Measurements from ENCODE around the gene HERC2. TPM values are rescaled to one million over a fixed set of nuclear protein-coding genes. Genes with fewer than 3 reads are reported as not detected.

Gene HERC2
- polyA plus RNA-seq, 10 donors, result 28.3 to 43.5 (median 35.7) TPM

DNA sequence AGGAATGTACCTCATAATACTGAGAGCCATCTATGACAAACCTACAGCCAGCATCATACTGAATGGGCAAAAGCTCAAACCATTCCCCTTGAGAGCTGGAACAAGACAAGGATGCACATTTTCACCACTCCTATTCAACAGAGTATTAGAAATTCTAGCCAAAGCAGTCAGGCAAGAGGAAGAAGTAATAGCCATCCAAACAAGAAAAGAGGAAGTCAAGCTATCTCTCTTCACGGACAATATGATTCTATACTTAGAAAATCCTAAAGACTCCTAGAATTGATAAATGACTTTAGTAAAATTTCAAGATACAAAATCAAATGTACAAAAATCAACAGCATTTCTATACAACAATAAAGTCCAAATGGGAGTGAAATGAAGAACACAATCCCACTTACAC lies 253.0 kb downstream of the HERC2 start:
- no peak for DNase-seq

DNA sequence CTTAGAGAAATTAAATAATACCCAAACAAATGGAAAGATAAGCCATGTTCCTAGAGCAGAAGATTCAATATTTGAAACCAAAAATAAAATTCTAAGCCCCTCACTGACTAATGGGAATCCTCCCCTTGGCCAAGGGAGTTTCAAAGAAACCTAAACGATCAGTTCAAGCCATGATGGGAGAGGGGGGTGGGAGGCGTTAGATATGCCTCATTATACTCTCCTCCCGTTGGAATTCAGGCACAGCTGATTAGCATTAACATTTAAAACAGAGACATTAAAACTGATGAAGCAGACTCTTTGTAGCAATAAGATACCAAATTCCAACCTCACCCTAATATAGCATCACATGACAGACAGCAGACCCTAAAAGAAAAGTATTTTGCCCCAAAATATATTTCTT lies 255.7 kb downstream of the HERC2 start:
- DNase-seq, result no peak

Other genes with a start within 250 kb of the HERC2 start
- 1 to 10 TPM; 1.2 to 3.9 (median 2.4) TPM for gene OCA2, start 222.9 kb downstream of the HERC2 start, polyA plus RNA-seq (ENCODE audit: insufficient read length in 10 of 10)
- gene GOLGA6L24, start 35.9 kb upstream of the HERC2 start, polyA plus RNA-seq (ENCODE audit: insufficient read length in 10 of 10), result not detected
- gene GOLGA8F, start 56.5 kb upstream of the HERC2 start, polyA plus RNA-seq (ENCODE audit: insufficient read length in 10 of 10), result not detected
- gene GOLGA8G, start 210.8 kb upstream of the HERC2 start, polyA plus RNA-seq (ENCODE audit: insufficient read length in 10 of 10), result under 1 TPM in 6 of 10 donors, not detected in 4; 0.03 to 0.28 (median 0.05) TPM
- gene GOLGA6L25, start 231.4 kb upstream of the HERC2 start, polyA plus RNA-seq (ENCODE audit: insufficient read length in 10 of 10), result not detected